ENCODE results near the gene HS3ST6.
"Not testable (repeated sequence)": the region's sequence is repeated elsewhere in the genome, so short reads cannot be mapped to it uniquely, and the experiment has no call there.

The HS3ST6 gene

GRCh38 chr16:1876066-1876465 lies 42.1 kb downstream of the HS3ST6 start:
- not testable (repeated sequence) for DNase-seq

GRCh38 chr16:1874854-1875253 lies 43.4 kb downstream of the HS3ST6 start:
- no peak for DNase-seq

GRCh38 chr16:1871974-1872635 lies 46.1 kb downstream of the HS3ST6 start, which contains the start of gene MEIOB:
TSS of gene MEIOB (minus strand) at chr16:1872164. CDS start at chr16:1868175, 3,989 bp downstream.
- DNase-seq = peak; percentile 39

- DNase-seq = no peak
These were observed 47.7 kb downstream of the HS3ST6 start for GRCh38 chr16:1870365-1871082.

GRCh38 chr16:1865902-1866690 lies 52.1 kb downstream of the HS3ST6 start:
- no peak for DNase-seq

GRCh38 chr16:1863681-1864460 lies 54.3 kb downstream of the HS3ST6 start:
- no peak for DNase-seq

- DNase-seq = no peak
These were observed 55.8 kb downstream of the HS3ST6 start for GRCh38 chr16:1862394-1862793.

GRCh38 chr16:1861730-1862129 lies 56.5 kb downstream of the HS3ST6 start:
- no peak for DNase-seq
